Measurements from ENCODE around the gene SLC29A4.
"Not testable (repeated sequence)": the region's sequence is repeated elsewhere in the genome, so short reads cannot be mapped to it uniquely, and the experiment has no call there.

- TF ChIP-seq POLR2A, POLR2AphosphoS5 (IDR thresholded peaks at IDR 0.05): not testable (repeated sequence)
These were observed 28.4 kb upstream of the SLC29A4 start for GRCh38 chr7:5254371-5254770.
